ENCODE data around the gene MESD. TPM values are rescaled to one million over a fixed set of nuclear protein-coding genes. Genes with fewer than 3 reads are reported as not detected.

MESD gene
- total RNA-seq, 3 donors from 2014 or later (not counting 1 experiment from before 2014, with no cell fraction given), result 14.7 to 26.0 (median 24.5) TPM

DNA sequence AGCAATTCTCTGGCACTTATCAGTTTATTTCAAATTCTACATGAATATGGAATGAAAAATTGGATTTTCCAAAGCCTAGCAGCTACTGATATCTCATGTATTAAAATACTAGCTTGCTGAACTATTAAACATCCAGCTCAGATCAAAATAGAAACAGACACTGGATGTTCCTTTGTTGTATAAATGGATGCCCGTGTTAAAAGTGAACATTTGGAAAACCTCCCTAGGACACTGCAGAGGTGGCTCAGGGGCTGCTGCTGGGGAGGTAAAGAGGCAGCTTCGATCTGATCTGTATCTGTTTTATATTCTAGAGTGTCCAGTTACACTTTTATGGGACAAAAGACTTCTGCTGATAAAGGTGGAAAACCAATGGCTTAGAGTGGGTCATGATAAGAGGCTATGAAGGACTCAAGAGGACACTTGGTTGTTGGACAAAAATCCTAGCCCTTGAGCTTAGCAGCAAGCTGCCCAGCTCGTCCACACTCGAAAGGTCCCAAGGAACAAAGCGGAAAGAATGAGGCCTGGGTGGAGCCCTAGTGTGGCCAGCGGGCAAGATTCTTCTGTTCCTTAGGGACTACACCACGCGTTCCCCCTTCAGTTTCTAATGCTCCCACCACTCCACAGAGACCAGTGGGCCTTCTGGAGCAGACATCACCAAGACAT, 9.9 kb downstream of the MESD start:
- H3K27ac Mint-ChIP-seq, result peak overlapping the region in 1 of 2 donors; percentile 3
- H3K27me3 Mint-ChIP-seq (ENCODE audit: low read depth in 2 of 2), result no peaks in the 10 kb centered on the region
- H3K4me3 Mint-ChIP-seq, result no peak overlapping the region
- peaks cover 10% of the 10 kb centered on the region for H3K36me3 Mint-ChIP-seq
- WGBS (ENCODE audit: insufficient coverage), result 96% methylated on average over 8 of the region's 8 CpGs
- DNase-seq, result no peak
- H3K27ac ChIP-seq (ENCODE audit: low read length), result no peak overlapping the region
- H3K36me3 ChIP-seq (ENCODE audit: control insufficient read depth, insufficient read depth, low read length), result peaks cover 32% of the 10 kb centered on the region
- ATAC-seq, result no peak
- peaks cover 40 to 45% of the 10 kb centered on the region in 2 donors for H3K4me1 Mint-ChIP-seq
- intact Hi-C loops (cut with micrococcal nuclease), result loop anchor here (10.0 kb wide), 1 partner anchor 285 kb away; no protein-coding TSS in a partner anchor
- peaks cover 3% of the 10 kb centered on the region for H3K4me1 ChIP-seq (ENCODE audit: control insufficient read depth, insufficient read depth, low read length)
- no peaks in the 10 kb centered on the region for H3K27me3 ChIP-seq (ENCODE audit: control insufficient read depth, insufficient read depth, low read length)
- no peaks in the 10 kb centered on the region for H3K9me3 ChIP-seq (ENCODE audit: control insufficient read depth, insufficient read depth, low read length)
- no peaks in the 10 kb centered on the region for H3K9me3 Mint-ChIP-seq
- TF ChIP-seq, protein P1, sequence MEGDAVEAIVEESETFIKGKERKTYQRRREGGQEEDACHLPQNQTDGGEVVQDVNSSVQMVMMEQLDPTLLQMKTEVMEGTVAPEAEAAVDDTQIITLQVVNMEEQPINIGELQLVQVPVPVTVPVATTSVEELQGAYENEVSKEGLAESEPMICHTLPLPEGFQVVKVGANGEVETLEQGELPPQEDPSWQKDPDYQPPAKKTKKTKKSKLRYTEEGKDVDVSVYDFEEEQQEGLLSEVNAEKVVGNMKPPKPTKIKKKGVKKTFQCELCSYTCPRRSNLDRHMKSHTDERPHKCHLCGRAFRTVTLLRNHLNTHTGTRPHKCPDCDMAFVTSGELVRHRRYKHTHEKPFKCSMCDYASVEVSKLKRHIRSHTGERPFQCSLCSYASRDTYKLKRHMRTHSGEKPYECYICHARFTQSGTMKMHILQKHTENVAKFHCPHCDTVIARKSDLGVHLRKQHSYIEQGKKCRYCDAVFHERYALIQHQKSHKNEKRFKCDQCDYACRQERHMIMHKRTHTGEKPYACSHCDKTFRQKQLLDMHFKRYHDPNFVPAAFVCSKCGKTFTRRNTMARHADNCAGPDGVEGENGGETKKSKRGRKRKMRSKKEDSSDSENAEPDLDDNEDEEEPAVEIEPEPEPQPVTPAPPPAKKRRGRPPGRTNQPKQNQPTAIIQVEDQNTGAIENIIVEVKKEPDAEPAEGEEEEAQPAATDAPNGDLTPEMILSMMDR (IDR thresholded peaks at IDR 0.05), result no peak
- no peak overlapping the region for H3K4me3 ChIP-seq (ENCODE audit: low read length)

DNA sequence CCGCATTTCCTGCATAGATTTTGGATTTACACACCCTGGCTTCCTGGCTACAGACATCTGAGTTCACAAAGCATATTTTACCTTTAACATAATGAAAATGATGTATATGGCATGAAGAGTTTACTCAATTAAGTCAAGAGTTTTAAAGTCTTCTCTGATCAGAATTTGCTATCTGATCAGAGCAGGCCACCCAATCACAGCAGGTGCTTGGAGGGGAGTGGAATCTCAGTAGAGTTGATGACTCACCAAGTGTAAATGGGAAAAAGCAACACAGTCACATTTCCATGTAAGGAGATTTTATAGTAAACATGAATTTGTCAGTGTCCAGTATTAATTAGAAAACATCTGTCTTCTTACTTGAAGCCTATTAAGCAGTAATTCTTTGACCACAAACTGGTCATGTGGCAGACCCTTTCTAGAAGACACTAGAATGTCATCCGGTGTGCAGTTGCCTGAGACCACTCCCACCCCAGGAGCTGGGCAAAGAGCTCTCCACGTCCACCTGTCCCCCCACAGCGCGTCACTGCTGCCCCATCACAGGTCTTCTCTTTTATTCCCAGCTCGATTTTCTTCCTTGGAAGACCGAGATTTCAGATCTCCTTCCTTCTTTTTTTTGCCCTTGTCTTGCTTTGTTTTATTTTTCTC, 10.8 kb downstream of the MESD start:
- Histone ChIP-seq H3K4me1 (ENCODE audit: control insufficient read depth, insufficient read depth, low read length) (peaks cover 3% of the 10 kb centered on the region), H3K9me3 (ENCODE audit: control insufficient read depth, insufficient read depth, low read length) (no peaks in the 10 kb centered on the region), H3K27me3 (ENCODE audit: control insufficient read depth, insufficient read depth, low read length) (no peaks in the 10 kb centered on the region), H3K36me3 (ENCODE audit: control insufficient read depth, insufficient read depth, low read length) (peaks cover 32% of the 10 kb centered on the region), H3K4me3 (ENCODE audit: low read length) (no peak overlapping the region), H3K27ac (ENCODE audit: low read length) (no peak overlapping the region)
- Mint-ChIP-seq H3K36me3 (peaks cover 10% of the 10 kb centered on the region), H3K27ac (peak overlapping the region in 1 of 2 donors; percentile 43), H3K9me3 (no peaks in the 10 kb centered on the region), H3K4me1 (peaks cover 42 to 43% of the 10 kb centered on the region in 2 donors), H3K27me3 (ENCODE audit: low read depth in 2 of 2) (no peaks in the 10 kb centered on the region), H3K4me3 (no peak overlapping the region)
- intact Hi-C loops (cut with micrococcal nuclease), result loop anchor here (10.0 kb wide), 1 partner anchor 286 kb away; no protein-coding TSS in a partner anchor
- no peak for ATAC-seq
- WGBS (ENCODE audit: insufficient coverage), result 96% methylated on average over 7 of the region's 7 CpGs
- TF ChIP-seq, protein P1 (IDR thresholded peaks at IDR 0.05), result no peak
- DNase-seq, result no peak

DNA sequence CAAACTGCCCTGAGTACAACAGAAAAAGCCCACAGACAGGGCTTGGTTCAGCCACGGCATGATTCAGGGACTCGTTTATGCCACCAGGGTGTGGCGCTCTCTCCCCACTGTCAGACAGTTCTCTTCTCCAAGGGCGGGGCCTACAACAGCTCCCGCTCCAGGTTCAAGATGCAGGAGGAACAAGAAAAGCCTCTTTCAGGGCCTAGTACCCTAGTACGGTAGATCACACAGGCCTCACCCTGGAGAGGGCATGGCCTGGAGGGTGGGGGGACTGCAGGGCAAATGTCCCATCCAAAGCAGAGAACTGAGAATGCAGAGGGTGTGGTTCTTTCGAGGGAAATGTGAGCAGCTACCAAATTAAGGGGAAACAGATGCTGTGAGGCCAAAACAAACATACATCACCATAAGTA, 12.0 kb downstream of the MESD start:
- Mint-ChIP-seq H3K36me3 (peaks cover 10% of the 10 kb centered on the region), H3K9me3 (no peaks in the 10 kb centered on the region), H3K27ac (peak overlapping the region; percentile 21 to 54), H3K27me3 (ENCODE audit: low read depth in 2 of 2) (no peaks in the 10 kb centered on the region), H3K4me1 (peaks cover 37 to 38% of the 10 kb centered on the region in 2 donors), H3K4me3 (no peak overlapping the region)
- WGBS (ENCODE audit: insufficient coverage), result 87% methylated on average over 6 of the region's 7 CpGs
- Histone ChIP-seq H3K9me3 (ENCODE audit: control insufficient read depth, insufficient read depth, low read length) (no peaks in the 10 kb centered on the region), H3K27ac (ENCODE audit: low read length) (no peak overlapping the region), H3K4me3 (ENCODE audit: low read length) (no peak overlapping the region), H3K36me3 (ENCODE audit: control insufficient read depth, insufficient read depth, low read length) (peaks cover 31% of the 10 kb centered on the region), H3K4me1 (ENCODE audit: control insufficient read depth, insufficient read depth, low read length) (peaks cover 3% of the 10 kb centered on the region), H3K27me3 (ENCODE audit: control insufficient read depth, insufficient read depth, low read length) (no peaks in the 10 kb centered on the region)
- TF ChIP-seq, protein P1 (IDR thresholded peaks at IDR 0.05), result no peak
- peak; percentile 29 to 30 (median 30) for ATAC-seq
- peak in 1 of 2 donors; percentile 63 for DNase-seq
- intact Hi-C loops (cut with micrococcal nuclease), result loop anchor here (10.0 kb wide), 1 partner anchor 287 kb away; no protein-coding TSS in a partner anchor

All from natural killer cell (primary cell).